DOHH2 (cell line): Measurements from ENCODE around the gene RPL28.

Experiments
- H3F3A ChIP-seq: fragments of 200-600 bp; sonication (generic), shearing (Covaris generic); 2 replicates; pipeline ENCODE4 v1.6.0; 2016; ENCODE audit warnings: antibody characterized with exemption, mild to moderate bottlenecking; ENCODE audit not compliant: control insufficient read depth, insufficient read depth
- H3K27ac ChIP-seq: fragments of 200-600 bp; sonication (generic); 2 replicates; pipeline ENCODE4 v1.5.1; 2014; ENCODE audit warnings: low read depth, mild to moderate bottlenecking, low read length, moderate library complexity
- H3K27me3 ChIP-seq: fragments of 200-600 bp; sonication (generic); 2 replicates; pipeline ENCODE4 v1.6.1; 2014; ENCODE audit warnings: mild to moderate bottlenecking, low read length, mixed read lengths; ENCODE audit not compliant: control insufficient read depth
- H3K36me3 ChIP-seq: fragments of 200-600 bp; sonication (generic); 2 replicates; pipeline ENCODE4 v1.6.1; 2014; ENCODE audit warnings: mild to moderate bottlenecking, low read length, moderate library complexity, mixed read lengths; ENCODE audit not compliant: control insufficient read depth
- H3K4me1 ChIP-seq: fragments of 200-600 bp; sonication (generic); 2 replicates; pipeline ENCODE4 v1.6.1; 2014; ENCODE audit warnings: mild to moderate bottlenecking, low read length, mixed read lengths; ENCODE audit not compliant: control insufficient read depth
- H3K4me2 ChIP-seq: fragments of 200-600 bp; sonication (generic); 2 replicates; pipeline ENCODE4 v1.6.0; 2014; ENCODE audit warnings: mild to moderate bottlenecking, low read length, moderate library complexity
- H3K4me3 ChIP-seq: fragments of 200-600 bp; sonication (generic); 2 replicates; pipeline ENCODE4 v1.5.1; 2014; ENCODE audit warnings: mild to moderate bottlenecking, low read length, mixed read lengths
- H3K79me2 ChIP-seq: fragments of 200-600 bp; sonication (generic); 2 replicates; pipeline ENCODE4 v1.6.1; 2014; ENCODE audit warnings: mild to moderate bottlenecking, low read length, mixed read lengths; ENCODE audit not compliant: control insufficient read depth
- H3K9me2 ChIP-seq: fragments of 200-600 bp; sonication (generic); replicated peaks from 2 replicates; pipeline ENCODE4 v1.6.1; 2014; ENCODE audit warnings: mild to moderate bottlenecking, low read length, mixed read lengths; ENCODE audit not compliant: control insufficient read depth
- H3K9me3 ChIP-seq: fragments of 200-600 bp; sonication (generic); 2 replicates; pipeline ENCODE4 v1.6.1; 2014; ENCODE audit warnings: antibody characterized with exemption, low read length, mixed read lengths; ENCODE audit not compliant: control insufficient read depth, insufficient read depth
- H4K20me1 ChIP-seq: fragments of 200-600 bp; sonication (generic); 2 replicates; pipeline ENCODE4 v1.6.0; 2014; ENCODE audit warnings: low read depth, mild to moderate bottlenecking, antibody characterized with exemption, low read length, moderate library complexity; ENCODE audit not compliant: control insufficient read depth, insufficient read depth
- EZH2phosphoT487 ChIP-seq: fragments of 200-600 bp; sonication (generic); IDR thresholded peaks from 2 replicates; pipeline ENCODE4 v1.6.1; 2017; ENCODE audit warnings: borderline replicate concordance, mild to moderate bottlenecking, antibody characterized with exemption, low read length, moderate library complexity, mixed read lengths
- TF ChIP-seq, protein P1 (sequence below): fragments of 200-600 bp; sonication (generic); IDR thresholded peaks from one replicate; pipeline ENCODE4 v1.5.1; 2014; ENCODE audit warnings: antibody characterized with exemption, mild to moderate bottlenecking, low read depth, low read length; ENCODE audit not compliant: poor library complexity, severe bottlenecking

RPL28 gene

DNA sequence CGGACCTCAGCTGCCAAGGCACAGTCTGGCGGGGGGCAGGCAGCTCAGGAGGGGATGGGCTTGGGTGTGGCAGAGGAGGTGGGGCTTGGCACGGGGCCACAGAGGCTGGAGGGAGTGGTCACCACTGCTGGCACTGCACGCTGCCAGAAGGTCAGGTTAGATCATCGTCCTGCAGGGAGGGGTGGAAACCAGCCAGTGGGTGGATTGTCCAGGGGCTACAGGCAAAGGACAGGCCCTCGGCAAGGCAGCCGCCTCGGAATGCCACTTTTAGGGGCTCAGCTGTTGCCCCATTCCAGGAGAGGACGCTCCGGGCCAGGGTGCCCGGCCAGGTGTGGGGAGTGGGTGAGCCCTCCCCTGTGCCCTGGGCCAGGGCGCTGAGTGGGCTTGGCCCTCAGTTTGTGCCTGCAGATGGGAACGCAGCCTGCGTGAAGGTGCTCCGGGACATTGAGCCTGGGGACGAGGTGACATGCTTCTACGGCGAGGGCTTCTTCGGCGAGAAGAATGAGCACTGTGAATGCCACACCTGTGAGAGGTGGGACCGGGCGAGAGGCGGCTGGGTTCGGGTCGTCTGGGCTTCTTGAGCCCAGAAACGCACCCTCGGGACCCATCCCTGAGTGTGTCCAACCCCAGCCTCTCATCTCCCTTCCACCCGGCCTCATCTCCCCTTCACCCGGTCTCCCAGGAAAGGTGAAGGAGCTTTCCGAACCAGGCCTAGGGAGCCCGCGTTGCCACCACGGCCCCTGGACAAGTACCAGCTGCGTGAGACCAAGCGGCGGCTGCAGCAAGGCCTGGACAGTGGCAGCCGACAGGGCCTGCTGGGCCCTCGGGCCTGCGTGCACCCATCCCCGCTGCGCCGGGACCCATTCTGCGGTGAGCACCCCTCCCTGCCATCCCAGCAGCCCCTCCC is 39.7 kb upstream of the RPL28 start:
- Histone ChIP-seq H3K27ac (no peak overlapping the region), H3K4me2 (no peak overlapping the region), H3K4me1 (peaks cover 7% of the 10 kb centered on the region), H3K9me2 (no peaks in the 10 kb centered on the region), H3K4me3 (no peak overlapping the region), H3K36me3 (peaks cover 16% of the 10 kb centered on the region), H4K20me1 (0 out of 2 replicates have a peak, but pooled peaks cover 3% of the 10 kb centered on the region), H3K9me3 (no peaks in the 10 kb centered on the region), H3K79me2 (peaks cover 8% of the 10 kb centered on the region), H3K27me3 (no peaks in the 10 kb centered on the region), H3F3A (no peaks in the 10 kb centered on the region)
- TF ChIP-seq, protein P1, sequence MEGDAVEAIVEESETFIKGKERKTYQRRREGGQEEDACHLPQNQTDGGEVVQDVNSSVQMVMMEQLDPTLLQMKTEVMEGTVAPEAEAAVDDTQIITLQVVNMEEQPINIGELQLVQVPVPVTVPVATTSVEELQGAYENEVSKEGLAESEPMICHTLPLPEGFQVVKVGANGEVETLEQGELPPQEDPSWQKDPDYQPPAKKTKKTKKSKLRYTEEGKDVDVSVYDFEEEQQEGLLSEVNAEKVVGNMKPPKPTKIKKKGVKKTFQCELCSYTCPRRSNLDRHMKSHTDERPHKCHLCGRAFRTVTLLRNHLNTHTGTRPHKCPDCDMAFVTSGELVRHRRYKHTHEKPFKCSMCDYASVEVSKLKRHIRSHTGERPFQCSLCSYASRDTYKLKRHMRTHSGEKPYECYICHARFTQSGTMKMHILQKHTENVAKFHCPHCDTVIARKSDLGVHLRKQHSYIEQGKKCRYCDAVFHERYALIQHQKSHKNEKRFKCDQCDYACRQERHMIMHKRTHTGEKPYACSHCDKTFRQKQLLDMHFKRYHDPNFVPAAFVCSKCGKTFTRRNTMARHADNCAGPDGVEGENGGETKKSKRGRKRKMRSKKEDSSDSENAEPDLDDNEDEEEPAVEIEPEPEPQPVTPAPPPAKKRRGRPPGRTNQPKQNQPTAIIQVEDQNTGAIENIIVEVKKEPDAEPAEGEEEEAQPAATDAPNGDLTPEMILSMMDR: no peak
- no peak for TF ChIP-seq EZH2phosphoT487

DNA sequence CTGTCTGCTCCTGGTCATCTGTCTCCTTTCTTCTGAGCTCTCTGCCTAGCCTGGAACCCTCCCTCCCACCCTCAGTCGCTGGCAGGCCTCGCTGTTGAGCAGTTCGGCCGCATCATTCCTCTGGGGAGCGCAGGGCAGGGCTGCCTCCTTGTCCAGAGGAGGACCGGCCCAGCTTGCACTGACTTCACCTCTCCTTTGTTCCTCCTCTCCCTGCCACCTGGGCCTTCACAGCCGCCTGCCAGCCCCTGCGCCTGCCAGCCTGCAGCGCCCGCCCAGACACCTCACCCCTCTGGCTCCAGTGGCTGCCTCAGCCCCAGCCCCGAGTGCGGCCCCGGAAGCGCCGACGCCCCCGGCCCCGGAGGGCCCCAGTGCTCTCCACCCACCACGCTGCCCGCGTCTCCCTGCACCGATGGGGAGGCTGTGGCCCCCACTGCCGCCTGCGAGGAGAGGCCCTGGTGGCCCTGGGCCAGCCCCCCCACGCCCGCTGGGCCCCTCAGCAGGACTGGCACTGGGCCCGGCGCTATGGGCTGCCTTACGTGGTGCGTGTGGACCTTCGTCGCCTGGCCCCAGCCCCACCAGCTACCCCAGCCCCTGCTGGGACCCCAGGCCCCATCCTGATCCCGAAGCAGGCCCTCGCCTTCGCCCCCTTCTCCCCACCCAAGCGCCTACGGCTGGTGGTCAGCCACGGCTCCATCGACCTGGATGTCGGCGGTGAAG is 38.8 kb upstream of the RPL28 start:
- H4K20me1 ChIP-seq: no peaks in the 10 kb centered on the region
- H3K4me1 ChIP-seq: no peaks in the 10 kb centered on the region
- H3K4me3 ChIP-seq: no peak overlapping the region
- H3K27ac ChIP-seq: no peak overlapping the region
- H3K9me2 ChIP-seq: no peaks in the 10 kb centered on the region
- H3K27me3 ChIP-seq: peaks cover 4% of the 10 kb centered on the region
- TF ChIP-seq, protein P1: no peak
- no peak for TF ChIP-seq EZH2phosphoT487
- H3K9me3 ChIP-seq: no peaks in the 10 kb centered on the region
- peaks cover 13% of the 10 kb centered on the region for H3K36me3 ChIP-seq
- H3K4me2 ChIP-seq: no peak overlapping the region
- peaks cover under 1% of the 10 kb centered on the region for H3K79me2 ChIP-seq
- H3F3A ChIP-seq: no peaks in the 10 kb centered on the region

DNA sequence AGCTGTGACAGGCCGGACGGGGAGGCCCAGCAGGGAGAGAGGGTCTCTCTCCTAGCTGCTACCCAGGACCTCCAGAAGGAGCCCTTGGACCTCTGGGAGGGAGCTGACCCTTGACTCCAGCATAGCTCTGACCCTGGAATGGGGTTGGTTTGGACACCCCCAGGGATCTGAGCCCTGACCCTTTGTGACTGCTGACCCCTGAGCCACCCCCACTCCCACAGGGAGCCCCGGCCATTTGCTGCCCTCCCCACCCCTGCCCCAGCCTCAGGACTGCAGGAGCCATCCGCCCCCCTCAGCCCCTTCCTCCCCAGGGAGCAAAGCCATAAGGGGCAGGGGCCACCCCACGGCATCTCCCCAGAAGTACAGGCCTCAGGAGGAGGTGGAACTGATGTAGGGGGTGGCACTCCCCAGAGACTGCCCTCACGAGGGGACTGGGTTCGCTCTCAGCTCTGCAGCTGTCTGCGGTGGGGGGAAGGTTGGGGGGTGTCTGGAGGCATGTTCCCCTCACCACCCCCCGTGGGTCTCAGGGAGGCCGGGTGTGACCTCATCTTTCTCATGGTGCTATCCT is 38.2 kb upstream of the RPL28 start:
- no peaks in the 10 kb centered on the region for H3K4me1 ChIP-seq

More for the DNA sequence above, 38.2 kb upstream of the RPL28 start:
- no peaks in the 10 kb centered on the region for H3F3A ChIP-seq
- peaks cover 6% of the 10 kb centered on the region for H3K36me3 ChIP-seq
- no peak overlapping the region for H3K4me3 ChIP-seq
- H3K4me2 ChIP-seq: no peak overlapping the region
- H3K9me3 ChIP-seq: no peaks in the 10 kb centered on the region
- H4K20me1 ChIP-seq: no peaks in the 10 kb centered on the region
- H3K9me2 ChIP-seq: no peaks in the 10 kb centered on the region
- no peaks in the 10 kb centered on the region for H3K79me2 ChIP-seq
- no peak overlapping the region for H3K27ac ChIP-seq
- TF ChIP-seq, protein P1: no peak
- TF ChIP-seq EZH2phosphoT487: no peak
- peaks cover 10% of the 10 kb centered on the region for H3K27me3 ChIP-seq
